Glutamatergic neuron (in vitro differentiated cells): ENCODE measurements around the gene GRID1. TPM values are rescaled to one million over a fixed set of nuclear protein-coding genes. Genes with fewer than 3 reads are reported as not detected.

ENCODE experiments used
- DNase-seq: peaks from one replicate; pipeline ENCODE4 v3.0.0; 2022
- H3K27ac Mint-ChIP-seq: one replicate; pipeline ENCODE4 v1.8.0; 2020; ENCODE audit warnings: mild to moderate bottlenecking, mixed read lengths, inconsistent platforms; ENCODE audit not compliant: unreplicated experiment
- H3K27me3 Mint-ChIP-seq: one replicate; pipeline ENCODE4 v1.8.0; 2020; ENCODE audit warnings: mild to moderate bottlenecking, moderate library complexity, mixed read lengths, inconsistent platforms; ENCODE audit not compliant: unreplicated experiment
- H3K36me3 Mint-ChIP-seq: one replicate; pipeline ENCODE4 v1.8.0; 2020; ENCODE audit warnings: mild to moderate bottlenecking, mixed read lengths, inconsistent platforms; ENCODE audit not compliant: unreplicated experiment
- H3K4me1 Mint-ChIP-seq: one replicate; pipeline ENCODE4 v1.8.0; 2020; ENCODE audit warnings: mild to moderate bottlenecking, low read depth, mixed read lengths, inconsistent platforms; ENCODE audit not compliant: unreplicated experiment
- H3K4me3 Mint-ChIP-seq: one replicate; pipeline ENCODE4 v1.8.0; 2020; ENCODE audit warnings: mild to moderate bottlenecking, mixed read lengths, inconsistent platforms; ENCODE audit not compliant: unreplicated experiment
- H3K9me3 Mint-ChIP-seq: one replicate; pipeline ENCODE4 v1.8.0; 2020; ENCODE audit warnings: mild to moderate bottlenecking, moderate library complexity, mixed read lengths, inconsistent platforms; ENCODE audit not compliant: unreplicated experiment
- CTCF ChIP-seq: fragments of 200-600 bp; sonication (generic); IDR thresholded peaks from one replicate; pipeline ENCODE4 v1.5.0; 2021; ENCODE audit not compliant: partially characterized antibody, unreplicated experiment
- total RNA-seq: library from RNA; stranded (reverse); fragmentation: NEBNext Ultra II Directional; extraction: Animal tissue kit (Norgen Biotek cat#: 25700); gene quantifications from one replicate; pipeline ENCODE4 v1.2.1, GENCODE V29; 2021; ENCODE audit not compliant: unreplicated experiment

Gene GRID1
- total RNA-seq, 1 donor from 2014 or later = 8.0 TPM

- Mint-ChIP-seq H3K4me3 (no peak overlapping the region), H3K9me3 (peaks cover 6% of the 10 kb centered on the region), H3K4me1 (peaks cover 13% of the 10 kb centered on the region), H3K27me3 (peaks cover 12% of the 10 kb centered on the region), H3K36me3 (no peaks in the 10 kb centered on the region), H3K27ac (no peak overlapping the region)
- no peak for DNase-seq
- TF ChIP-seq CTCF = no peak
Observed at GRCh38 chr10:86262688-86263181, 103.9 kb downstream of the GRID1 start.

GRCh38 chr10:86261941-86262687 is 104.5 kb downstream of the GRID1 start:
- DNase-seq = no peak
- Mint-ChIP-seq H3K36me3 (no peaks in the 10 kb centered on the region), H3K27ac (no peak overlapping the region), H3K4me1 (peaks cover 19% of the 10 kb centered on the region), H3K4me3 (no peak overlapping the region), H3K9me3 (peaks cover 6% of the 10 kb centered on the region), H3K27me3 (peaks cover 12% of the 10 kb centered on the region)
- no peak for TF ChIP-seq CTCF

- peaks cover 6% of the 10 kb centered on the region for H3K9me3 Mint-ChIP-seq
- no peaks in the 10 kb centered on the region for H3K36me3 Mint-ChIP-seq
- DNase-seq = no peak
- peaks cover 12% of the 10 kb centered on the region for H3K27me3 Mint-ChIP-seq
- no peak overlapping the region for H3K27ac Mint-ChIP-seq
- H3K4me3 Mint-ChIP-seq = no peak overlapping the region
- TF ChIP-seq CTCF = no peak
- H3K4me1 Mint-ChIP-seq = peaks cover 21% of the 10 kb centered on the region
Observed at GRCh38 chr10:86261470-86261869, 105.1 kb downstream of the GRID1 start.

GRCh38 chr10:86260564-86260963 is 106.0 kb downstream of the GRID1 start:
- peaks cover 13% of the 10 kb centered on the region for H3K27me3 Mint-ChIP-seq
- peaks cover 10% of the 10 kb centered on the region for H3K9me3 Mint-ChIP-seq
- H3K4me3 Mint-ChIP-seq = no peak overlapping the region
- no peak for TF ChIP-seq CTCF
- DNase-seq = no peak
- H3K4me1 Mint-ChIP-seq = peaks cover 26% of the 10 kb centered on the region
- no peak overlapping the region for H3K27ac Mint-ChIP-seq
- H3K36me3 Mint-ChIP-seq = no peaks in the 10 kb centered on the region

GRCh38 chr10:86259901-86260562 is 106.6 kb downstream of the GRID1 start:
- Mint-ChIP-seq H3K4me3 (no peak overlapping the region), H3K27me3 (peaks cover 13% of the 10 kb centered on the region), H3K9me3 (peaks cover 8% of the 10 kb centered on the region), H3K36me3 (no peaks in the 10 kb centered on the region), H3K4me1 (peaks cover 26% of the 10 kb centered on the region), H3K27ac (no peak overlapping the region)
- no peak for DNase-seq
- no peak for TF ChIP-seq CTCF
